Heart right ventricle (tissue), 16 donors: Measurements from ENCODE around the gene C9orf43. TPM values are rescaled to one million over a fixed set of nuclear protein-coding genes. Genes with fewer than 3 reads are reported as not detected.

Experiments
- ATAC-seq, 8 donors: fragments of 200-7000 bp; cut with Tn5 transposase; one replicate each; pipeline ENCODE4 v1.9.1; 2020; ENCODE audit warnings: mild to moderate bottlenecking in 8 of 8, moderate library complexity in 8 of 8, moderate number of reproducible peaks in 1 of 8
- DNase-seq, 2 donors: peaks; one replicate each; pipeline ENCODE4 v3.0.0-alpha.2; 2020
- H3K27ac ChIP-seq, 10 donors: fragments of 200-600 bp; sonication (generic) in 2 of 10; one replicate each; pipeline versions ENCODE4 v1.5.0 to v1.8.0; 2020 to 2022; ENCODE audit warnings: mild to moderate bottlenecking in 3 of 10
- H3K27me3 ChIP-seq, 7 donors: fragments of 200-600 bp; one replicate each; pipeline ENCODE4 v1.8.0; 2021 to 2022; ENCODE audit warnings: mild to moderate bottlenecking in 2 of 7
- H3K36me3 ChIP-seq, 9 donors: fragments of 200-600 bp; sonication (generic) in 1 of 9; one replicate each; pipeline versions ENCODE4 v1.5.0 to v1.8.0; 2020 to 2022; ENCODE audit warnings: mild to moderate bottlenecking in 2 of 9
- H3K4me1 ChIP-seq, 9 donors: fragments of 200-600 bp; sonication (generic) in 1 of 9; one replicate each; pipeline versions ENCODE4 v1.5.0 to v1.8.0; 2020 to 2022; ENCODE audit warnings: mild to moderate bottlenecking in 4 of 9
- H3K4me3 ChIP-seq, 10 donors: fragments of 200-600 bp; sonication (generic) in 2 of 10; one replicate each; pipeline versions ENCODE4 v1.5.0 to v1.8.0; 2020 to 2022; ENCODE audit warnings: mild to moderate bottlenecking in 7 of 10, moderate library complexity in 2 of 10
- H3K9me3 ChIP-seq, 11 donors: fragments of 200-600 bp in 10 of 11; sonication (generic) in 2 of 11; one replicate each; pipeline versions ENCODE4 v1.5.0 to v1.8.0; 2013 to 2022; ENCODE audit warnings: mild to moderate bottlenecking in 2 of 11, control low read depth in 1 of 11, moderate library complexity in 1 of 11
- WGBS, 2 donors: extraction: QIAGEN DNeasy Blood & Tissue Kit; methylation state at CpG; one replicate each; pipeline ENCODE4 v1.1.7; 2013; ENCODE audit warnings: inconsistent platforms in 1 of 2; 5-methylcytosine and 5-hydroxymethylcytosine counted together
- intact Hi-C, 10 donors: fragments of 100-400 bp; cut with DNase I; formaldehyde crosslinking; loops; one replicate each; pipeline versions ENCODE4 v1.11.1 to v1.14.2; 2022
- polyA plus RNA-seq, 2 donors: library from polyadenylated mRNA; stranded (reverse); fragments of 200-250 nt; gene quantifications; one replicate each; pipeline ENCODE4 v1.2.3, GENCODE V29; 2013
- total RNA-seq, 10 donors: library from RNA; stranded (reverse); fragmentation: NEBNext Ultra II Directional in 3 of 10; extraction: Animal tissue kit (Norgen Biotek cat#: 25700) in 3 of 10; gene quantifications; one replicate each; pipeline versions ENCODE4 v1.2.1 to v1.2.4, GENCODE V29; 2021 to 2023
- TF ChIP-seq, protein P1 (sequence below), 9 donors: fragments of 200-600 bp; sonication (generic) in 2 of 9; IDR thresholded peaks; one replicate each; pipeline versions ENCODE4 v1.5.0 to v1.8.0; 2021 to 2022; ENCODE audit warnings: antibody characterized with exemption in 9 of 9, mild to moderate bottlenecking in 5 of 9, moderate library complexity in 1 of 9
- donor health status: Arrhythmogenic right ventricular cardiomyopathy.
- donor health status: ischemic (EF 13 %, LVEDD 7.1; RV severe dilation, severe dysfunction).
- donor health status: healthy with polysubstance abuse.
- donor health status: DM: no; HTN: yes; CAD: no.
- donor health status: DM: no; HTN: no; CAD: no.
- donor health status: ischemic (EF 25% LVEDD 6.9; RV normal size, moderate dysfunction).
- donor health status: ischemic (EF 25% LVEDD 5.7; RV mildly dilated, moderate dysfunction).
- donor health status: healthy.
- donor health status: DM: yes; HTN: yes; CAD: no.
- donor health status: Ischemic cardiomyopathy.
- donor health status: ischemic (EF 35%, LVEDD 5.7; RV mildly dilated, moderate dysfunction).
- donor health status: nonischemic (EF 11% LVEDD 7.7; RV severe dilation, severe dysfunction).
- donor health status: DM: yes; HTN: yes; CAD: no.
- donor health status: PGD.
- donor health status: ischemic (EF 29% LVEDD 5.4; RV normal size, mild dysfunction).
- donor health status: nonischemic (EF 23%, LVEDD 6.1; RV moderate dilation, normal function).

The C9orf43 gene
- total and polyA plus RNA-seq, 12 donors, result 0.06 to 1.1 (median 0.28) TPM; not detected in 2

DNA sequence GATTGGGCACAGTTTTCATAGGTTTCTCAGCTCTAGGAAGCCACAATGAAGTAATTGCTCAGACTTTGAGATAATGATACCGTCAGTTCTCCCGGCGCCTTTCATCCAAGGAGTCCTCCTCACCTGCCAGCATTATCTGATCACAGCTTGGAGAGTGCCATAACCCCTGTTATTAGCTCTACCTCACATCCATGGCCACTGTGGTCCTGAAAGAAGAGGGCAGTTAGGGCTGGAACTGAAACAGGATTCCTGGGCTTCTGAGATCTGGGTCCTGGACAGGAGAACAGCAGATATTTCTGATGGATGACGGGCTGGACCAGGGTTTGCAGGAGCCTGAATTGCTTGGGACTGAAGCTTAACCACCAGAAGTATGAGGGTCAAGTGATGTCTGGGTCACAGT, 66.5 kb downstream of the C9orf43 start:
- no peaks in the 10 kb centered on the region for H3K9me3 ChIP-seq
- no peak overlapping the region for H3K4me3 ChIP-seq
- TF ChIP-seq, protein P1, sequence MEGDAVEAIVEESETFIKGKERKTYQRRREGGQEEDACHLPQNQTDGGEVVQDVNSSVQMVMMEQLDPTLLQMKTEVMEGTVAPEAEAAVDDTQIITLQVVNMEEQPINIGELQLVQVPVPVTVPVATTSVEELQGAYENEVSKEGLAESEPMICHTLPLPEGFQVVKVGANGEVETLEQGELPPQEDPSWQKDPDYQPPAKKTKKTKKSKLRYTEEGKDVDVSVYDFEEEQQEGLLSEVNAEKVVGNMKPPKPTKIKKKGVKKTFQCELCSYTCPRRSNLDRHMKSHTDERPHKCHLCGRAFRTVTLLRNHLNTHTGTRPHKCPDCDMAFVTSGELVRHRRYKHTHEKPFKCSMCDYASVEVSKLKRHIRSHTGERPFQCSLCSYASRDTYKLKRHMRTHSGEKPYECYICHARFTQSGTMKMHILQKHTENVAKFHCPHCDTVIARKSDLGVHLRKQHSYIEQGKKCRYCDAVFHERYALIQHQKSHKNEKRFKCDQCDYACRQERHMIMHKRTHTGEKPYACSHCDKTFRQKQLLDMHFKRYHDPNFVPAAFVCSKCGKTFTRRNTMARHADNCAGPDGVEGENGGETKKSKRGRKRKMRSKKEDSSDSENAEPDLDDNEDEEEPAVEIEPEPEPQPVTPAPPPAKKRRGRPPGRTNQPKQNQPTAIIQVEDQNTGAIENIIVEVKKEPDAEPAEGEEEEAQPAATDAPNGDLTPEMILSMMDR (IDR thresholded peaks at IDR 0.05), result no peak
- peaks cover 0 to 55% (median 17%) of the 10 kb centered on the region in 9 donors for H3K4me1 ChIP-seq
- WGBS, 2 donors, result 85 to 88% methylated on average over 4 of the region's 4 CpGs
- ATAC-seq (no peak), DNase-seq (no peak)
- no peaks in the 10 kb centered on the region for H3K27me3 ChIP-seq
- H3K27ac ChIP-seq, result peak overlapping the region in 1 of 10 donors; percentile 15
- no peaks in the 10 kb centered on the region for H3K36me3 ChIP-seq
- intact Hi-C loops, result no loop called here

DNA sequence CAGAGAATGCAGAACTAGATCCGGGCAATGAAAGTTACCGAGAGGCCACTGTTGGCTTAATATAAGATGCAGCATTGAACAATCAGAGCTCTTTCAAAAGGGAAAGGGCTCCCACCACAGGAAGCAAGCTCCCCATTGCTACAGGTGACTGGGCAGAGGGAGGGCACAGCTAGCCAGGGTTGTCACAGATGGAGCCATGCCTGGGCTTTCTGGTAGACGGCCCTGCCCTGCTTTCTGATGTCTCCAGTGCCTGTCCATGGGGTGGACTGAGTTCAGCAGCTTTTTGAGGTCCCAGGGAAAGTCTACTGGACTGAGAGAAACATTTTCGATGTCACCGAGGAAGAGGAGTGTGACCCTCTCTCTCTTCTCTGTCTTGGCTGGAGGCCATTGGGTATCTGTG, 67.1 kb downstream of the C9orf43 start:
- Histone ChIP-seq H3K27ac (peak overlapping the region in 2 of 10 donors; percentile 9 to 26), H3K4me1 (peaks cover 0 to 55% (median 17%) of the 10 kb centered on the region in 9 donors)

DNA sequence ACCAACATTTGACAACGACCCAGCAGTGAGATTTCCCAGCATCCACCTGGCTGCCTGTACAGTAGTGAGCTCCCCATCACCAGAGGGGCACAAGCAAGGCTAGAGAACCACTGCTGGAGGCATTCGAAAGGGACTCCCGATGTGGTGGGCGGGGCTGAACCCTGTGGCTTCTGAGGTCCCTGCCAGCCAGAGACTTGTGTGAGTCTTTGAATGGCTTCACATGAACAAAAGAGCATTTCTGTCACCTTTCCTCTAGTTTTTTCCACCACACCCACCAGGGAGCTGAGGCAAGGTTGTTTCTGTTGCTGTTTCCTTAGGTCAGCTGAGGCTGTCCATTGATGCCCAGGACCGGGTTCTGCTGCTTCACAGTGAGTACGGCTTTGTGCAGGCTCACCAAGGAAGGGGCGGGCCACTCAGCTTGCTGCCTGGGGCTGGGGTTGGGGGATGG, 68.7 kb downstream of the C9orf43 start:
- H3K36me3 ChIP-seq, result no peaks in the 10 kb centered on the region
- no peaks in the 10 kb centered on the region for H3K27me3 ChIP-seq
- H3K4me3 ChIP-seq, result no peak overlapping the region
- no peak overlapping the region for H3K27ac ChIP-seq
- H3K4me1 ChIP-seq, result peaks cover 6 to 60% (median 28%) of the 10 kb centered on the region in 9 donors
- 74 to 82% methylated on average over 7 of the region's 7 CpGs for WGBS, 2 donors
- intact Hi-C loops, result no loop called here
- DNase-seq, result no peak
- H3K9me3 ChIP-seq, result no peaks in the 10 kb centered on the region
- no peak for ATAC-seq
- TF ChIP-seq, protein P1 (IDR thresholded peaks at IDR 0.05), result no peak

More for the DNA sequence above, 67.1 kb downstream of the C9orf43 start:
- H3K36me3 ChIP-seq, result no peaks in the 10 kb centered on the region
- intact Hi-C loops, result no loop called here
- DNase-seq (no peak), ATAC-seq (no peak)
- no peak overlapping the region for H3K4me3 ChIP-seq
- H3K27me3 ChIP-seq, result no peaks in the 10 kb centered on the region
- no peaks in the 10 kb centered on the region for H3K9me3 ChIP-seq
- TF ChIP-seq, protein P1 (IDR thresholded peaks at IDR 0.05), result no peak
- 79 to 80% methylated on average over 5 of the region's 5 CpGs for WGBS, 2 donors

Other genes starting within 250 kb of the C9orf43 start
- gene FKBP15, start 189.5 kb upstream of the C9orf43 start, total RNA-seq, result 10 to 100 TPM; 16.3 to 27.9 (median 20.1) TPM
- 10 to 100 TPM; 10.7 to 12.4 TPM for gene FKBP15, start 189.5 kb upstream of the C9orf43 start, polyA plus RNA-seq
- gene SLC31A1, start 189.2 kb upstream of the C9orf43 start, total RNA-seq, result 10 to 100 TPM in 7 of 10 donors, 1 to 10 TPM in 3; 9.3 to 18.4 (median 10.9) TPM
- gene SLC31A1, start 189.2 kb upstream of the C9orf43 start, polyA plus RNA-seq, result 10 to 100 TPM in 1 of 2 donors, 1 to 10 TPM in 1; 3.6 to 13.0 TPM
- 10 to 100 TPM; 26.7 to 39.7 (median 30.8) TPM for gene CDC26, start 135.2 kb upstream of the C9orf43 start, total RNA-seq
- 10 to 100 TPM; 24.6 to 48.8 TPM for gene CDC26, start 135.2 kb upstream of the C9orf43 start, polyA plus RNA-seq
- 10 to 100 TPM; 10.7 to 17.2 (median 13.3) TPM for gene PRPF4, start 135.1 kb upstream of the C9orf43 start, total RNA-seq
- 10 to 100 TPM in 1 of 2 donors, 1 to 10 TPM in 1; 5.3 to 13.7 TPM for gene PRPF4, start 135.1 kb upstream of the C9orf43 start, polyA plus RNA-seq
- under 1 TPM in 1 of 10 donors, not detected in 9; 0.53 TPM for gene RNF183, start 107.4 kb upstream of the C9orf43 start, total RNA-seq
- under 1 TPM in 1 of 2 donors, not detected in 1; 0.03 TPM for gene RNF183, start 107.4 kb upstream of the C9orf43 start, polyA plus RNA-seq
- gene WDR31, start 70.5 kb upstream of the C9orf43 start, total RNA-seq, result 10 to 100 TPM; 13.6 to 29.0 (median 18.8) TPM
- 1 to 10 TPM; 3.4 to 7.9 TPM for gene WDR31, start 70.5 kb upstream of the C9orf43 start, polyA plus RNA-seq
- gene BSPRY, start 61.2 kb upstream of the C9orf43 start, total RNA-seq, result 1 to 10 TPM in 8 of 10 donors, under 1 TPM in 2; 0.55 to 4.2 (median 1.6) TPM
- gene BSPRY, start 61.2 kb upstream of the C9orf43 start, polyA plus RNA-seq, result 1 to 10 TPM in 1 of 2 donors, under 1 TPM in 1; 0.44 to 2.8 TPM
- gene HDHD3, start 33.8 kb upstream of the C9orf43 start, total RNA-seq, result 10 to 100 TPM; 10.9 to 40.3 (median 17.2) TPM
- gene HDHD3, start 33.8 kb upstream of the C9orf43 start, polyA plus RNA-seq, result 10 to 100 TPM; 20.0 to 42.5 TPM
- 100 to 1,000 TPM in 6 of 10 donors, 10 to 100 TPM in 4; 60.9 to 239 (median 103) TPM for gene ALAD, start 9.5 kb upstream of the C9orf43 start, total RNA-seq
- gene ALAD, start 9.5 kb upstream of the C9orf43 start, polyA plus RNA-seq, result 10 to 100 TPM; 48.4 to 54.9 TPM
- gene POLE3, start 72 bp upstream of the C9orf43 start, total RNA-seq, result 10 to 100 TPM; 19.0 to 26.9 (median 23.1) TPM
- 10 to 100 TPM; 14.2 to 45.0 TPM for gene POLE3, start 72 bp upstream of the C9orf43 start, polyA plus RNA-seq
- 100 to 1,000 TPM in 9 of 10 donors, 10 to 100 TPM in 1; 98.7 to 201 (median 140) TPM for gene RGS3, start 53.0 kb downstream of the C9orf43 start, total RNA-seq
- gene RGS3, start 53.0 kb downstream of the C9orf43 start, polyA plus RNA-seq, result 100 to 1,000 TPM in 1 of 2 donors, 10 to 100 TPM in 1; 65.4 to 125 TPM